Muscle layer of duodenum (tissue), 2 donors: ENCODE results near the gene PRAC1.
"Not testable (repeated sequence)": the region's sequence is repeated elsewhere in the genome, so short reads cannot be mapped to it uniquely, and the experiment has no call there.

Source experiments
- H3K27ac ChIP-seq: one replicate; pipeline ENCODE4 v1.7.0; 2013; ENCODE audit warnings: mild to moderate bottlenecking, low read length
- H3K27me3 ChIP-seq: one replicate; pipeline ENCODE4 v1.7.0; 2013; ENCODE audit warnings: low read depth, mild to moderate bottlenecking, control low read depth, low read length
- H3K36me3 ChIP-seq, 2 donors: one replicate each; pipeline ENCODE4 v1.7.0; 2013; ENCODE audit warnings: low read length in 2 of 2, control low read depth in 1 of 2, mild to moderate bottlenecking in 1 of 2; ENCODE audit not compliant: insufficient read depth in 2 of 2, control insufficient read depth in 1 of 2
- H3K4me1 ChIP-seq, 2 donors: one replicate each; pipeline ENCODE4 v1.7.0; 2013; ENCODE audit warnings: low read length in 2 of 2, mild to moderate bottlenecking in 2 of 2, control low read depth in 1 of 2, moderate library complexity in 1 of 2; ENCODE audit not compliant: insufficient read depth in 2 of 2, control insufficient read depth in 1 of 2
- H3K4me3 ChIP-seq, 2 donors: one replicate each; pipeline ENCODE4 v1.7.0; 2013; ENCODE audit warnings: low read length in 2 of 2, low read depth in 1 of 2, mild to moderate bottlenecking in 1 of 2
- H3K9me3 ChIP-seq, 2 donors: one replicate each; pipeline ENCODE4 v1.7.0; 2013; ENCODE audit warnings: low read length in 2 of 2, control low read depth in 1 of 2, mild to moderate bottlenecking in 1 of 2; ENCODE audit not compliant: control insufficient read depth in 1 of 2
- donor health status: healthy.

Gene PRAC1

DNA sequence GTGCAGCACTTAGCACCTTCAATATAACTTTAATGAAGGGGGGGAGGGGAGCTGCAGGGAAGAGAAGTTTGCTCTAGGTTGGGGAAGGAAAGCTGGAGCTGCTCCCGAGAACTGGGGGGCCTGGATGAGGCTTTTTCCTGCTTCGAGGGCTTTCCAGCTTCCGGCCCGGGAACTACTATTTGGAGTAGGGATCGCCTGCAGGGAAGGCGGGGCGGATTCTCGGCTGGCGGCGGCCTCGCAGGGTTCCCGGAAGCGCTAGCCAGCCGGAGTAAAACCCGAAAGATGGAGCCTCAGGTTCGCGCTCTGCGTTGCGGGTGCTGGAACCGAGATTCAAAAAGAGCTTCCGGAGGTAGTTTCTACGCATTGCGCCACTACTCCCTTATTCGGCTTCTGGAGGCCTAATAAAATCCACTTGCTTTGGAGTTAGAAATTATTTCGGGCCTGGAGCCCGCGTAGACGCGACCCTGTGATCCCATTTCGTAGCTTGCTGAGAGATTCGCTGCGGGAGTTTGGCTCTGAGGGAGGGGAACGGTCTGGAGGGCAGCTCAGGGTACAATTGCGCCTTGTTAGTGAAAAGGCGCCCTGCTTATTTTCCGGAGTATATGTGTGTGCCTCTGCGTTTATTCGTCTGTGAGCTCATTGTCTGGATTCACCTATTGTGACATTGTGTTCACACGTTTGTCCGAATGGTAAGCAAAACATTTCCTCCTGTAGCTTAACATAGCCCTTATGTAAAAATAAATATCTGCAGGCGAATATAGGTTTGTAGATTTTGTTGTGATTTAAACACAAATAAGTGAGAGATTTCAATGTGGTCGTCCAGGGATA lies 1.3 kb upstream of the PRAC1 start:
- H3K27me3 ChIP-seq = peaks cover 92% of the 10 kb centered on the region
- peaks cover 5 to 46% of the 10 kb centered on the region in 2 donors for H3K4me1 ChIP-seq
- H3K9me3 ChIP-seq = no peaks in the 10 kb centered on the region
- H3K36me3 ChIP-seq = no peaks in the 10 kb centered on the region
- H3K27ac ChIP-seq = no peak overlapping the region
- H3K4me3 ChIP-seq = no peak overlapping the region

DNA sequence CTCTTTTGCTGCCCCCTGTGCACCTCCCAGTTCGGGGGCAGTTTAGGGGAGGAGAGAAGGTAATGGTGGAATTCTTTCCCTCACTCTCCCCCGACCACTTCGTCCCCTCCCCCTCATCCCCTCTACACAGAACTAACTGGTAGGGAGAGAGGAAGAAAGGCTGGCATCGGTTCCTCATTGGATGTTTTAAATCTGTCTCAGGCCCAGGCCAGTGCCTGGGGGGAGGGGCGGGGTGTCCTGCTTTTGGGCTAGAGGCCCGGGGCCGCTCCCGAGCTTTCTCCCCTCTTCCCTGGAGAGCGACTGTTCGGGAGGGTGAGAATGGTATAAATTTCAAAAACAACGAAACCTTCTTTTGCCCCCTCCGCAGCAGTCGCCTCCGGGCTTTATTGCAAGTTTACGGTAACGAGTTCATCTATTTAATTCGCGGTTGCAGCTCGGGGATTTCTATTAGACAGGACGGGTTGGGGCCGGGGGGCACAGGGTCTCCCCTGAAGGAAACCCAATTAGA lies 651 bp upstream of the PRAC1 start, which contains the start of gene PRAC2:
Gene PRAC2, plus strand, starts transcription at position 271 of the 508 bp plus-strand sequence. CDS start 1,226 bp downstream, outside the sequence.
- Histone ChIP-seq H3K27me3 (peaks cover 92% of the 10 kb centered on the region), H3K9me3 (no peaks in the 10 kb centered on the region), H3K4me3 (no peak within 1 kb of the TSS), H3K4me1 (peaks cover 5 to 43% of the 10 kb centered on the region in 2 donors), H3K27ac (no peak within 1 kb of the TSS), H3K36me3 (no peaks in the 10 kb centered on the region)

DNA sequence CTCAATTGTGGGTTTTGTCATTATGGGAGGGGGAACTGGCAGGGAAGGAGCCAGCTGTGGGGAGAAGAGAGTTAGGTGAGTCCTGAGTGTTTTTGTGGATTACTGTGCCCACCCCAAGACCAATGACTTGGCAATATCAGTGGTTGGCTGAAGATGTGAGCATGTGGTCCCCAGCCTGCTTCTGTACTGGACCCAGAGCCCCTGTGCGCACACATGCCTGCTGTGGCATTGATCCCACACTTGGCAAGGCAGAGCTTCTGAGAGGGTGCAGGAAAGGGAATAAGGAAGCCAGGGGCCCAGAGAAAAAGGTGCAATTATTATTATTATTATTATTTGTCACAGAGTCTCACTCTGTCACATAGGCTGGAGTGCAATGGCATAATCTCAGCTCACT lies 1.3 kb downstream of the PRAC1 start:
- no peak overlapping the region for H3K27ac ChIP-seq
- H3K27me3 ChIP-seq = peaks cover 88% of the 10 kb centered on the region

DNA sequence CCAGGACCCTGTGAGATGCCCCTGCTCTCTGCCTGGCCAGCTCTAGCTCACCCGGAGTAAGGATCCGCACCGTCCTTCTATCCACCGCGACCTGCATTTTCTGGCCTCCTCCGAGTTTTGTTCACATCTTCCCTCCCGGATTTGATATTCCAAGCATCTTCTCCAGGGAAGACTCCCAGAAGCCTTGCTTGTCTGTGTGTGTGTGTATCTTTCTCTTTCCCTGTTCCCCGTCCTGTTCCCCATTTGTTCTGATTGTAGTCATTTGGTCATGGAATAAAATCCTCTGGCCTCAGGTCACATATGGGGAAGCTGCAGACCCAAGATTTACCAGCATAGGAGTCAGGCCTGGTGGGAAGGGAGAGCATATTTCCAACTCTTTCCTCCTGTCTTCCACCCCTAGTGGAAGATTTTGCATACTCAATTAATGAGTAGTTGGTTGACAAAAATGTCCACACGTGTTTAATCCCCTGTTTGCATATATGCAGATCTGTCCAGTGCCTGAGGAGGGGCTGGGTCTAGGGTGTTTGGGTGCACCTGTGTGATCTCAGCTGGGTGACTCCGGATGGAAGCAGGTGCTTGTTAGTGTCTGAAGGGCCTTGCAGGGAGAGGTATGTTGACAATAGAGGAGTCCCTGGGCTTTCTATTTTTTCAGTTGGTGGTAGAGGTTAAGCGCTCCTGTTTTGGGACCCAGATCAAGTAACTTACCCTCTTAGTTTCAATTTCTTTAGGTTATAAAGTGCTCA lies 1.9 kb downstream of the PRAC1 start:
- Histone ChIP-seq H3K36me3 (no peaks in the 10 kb centered on the region), H3K4me3 (no peak overlapping the region), H3K27ac (no peak overlapping the region), H3K9me3 (no peaks in the 10 kb centered on the region), H3K4me1 (peaks cover 5 to 41% of the 10 kb centered on the region in 2 donors), H3K27me3 (peaks cover 84% of the 10 kb centered on the region)

More for the DNA sequence above, 1.3 kb downstream of the PRAC1 start:
- no peaks in the 10 kb centered on the region for H3K9me3 ChIP-seq
- H3K4me3 ChIP-seq = no peak overlapping the region
- peaks cover 5 to 43% of the 10 kb centered on the region in 2 donors for H3K4me1 ChIP-seq
- no peaks in the 10 kb centered on the region for H3K36me3 ChIP-seq

DNA sequence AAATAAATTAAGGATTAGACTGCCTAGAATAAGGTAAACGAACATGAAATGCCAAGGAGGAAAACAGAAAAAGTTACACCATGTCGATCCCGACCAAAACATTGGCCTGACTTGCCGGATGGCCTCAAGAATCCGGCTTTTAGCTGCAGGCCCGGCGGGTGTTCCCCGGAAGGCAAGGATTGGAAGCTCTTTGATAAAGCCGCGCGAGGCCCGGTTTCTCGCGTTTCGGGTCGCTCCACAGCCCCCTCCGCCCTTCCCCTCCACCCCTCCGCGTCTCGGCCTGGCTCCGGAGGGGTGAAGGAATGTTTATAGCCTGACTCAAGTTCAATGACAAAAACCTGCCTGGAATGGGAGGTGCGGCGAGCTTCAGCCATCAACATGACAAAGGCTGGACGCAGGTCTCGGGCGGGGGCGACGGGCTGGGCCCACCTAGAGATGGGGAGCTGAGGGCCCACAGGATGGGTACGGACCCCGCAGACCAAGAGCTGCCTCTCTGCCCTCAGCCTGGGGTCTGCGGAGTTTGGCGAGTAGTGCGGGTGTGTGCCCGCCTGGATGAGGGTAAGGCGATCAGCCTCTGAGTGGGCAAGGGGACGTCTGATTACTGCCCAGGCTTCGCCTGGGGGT lies 2.6 kb downstream of the PRAC1 start:
- H3K27ac ChIP-seq = no peak overlapping the region

GRCh38 chr17:48718761-48719641 lies 3.3 kb downstream of the PRAC1 start:
- no peak overlapping the region for H3K27ac ChIP-seq
- H3K4me1 ChIP-seq = peaks cover 4 to 26% of the 10 kb centered on the region in 2 donors
- H3K36me3 ChIP-seq = no peaks in the 10 kb centered on the region
- no peak overlapping the region for H3K4me3 ChIP-seq
- peaks cover 75% of the 10 kb centered on the region for H3K27me3 ChIP-seq
- no peaks in the 10 kb centered on the region for H3K9me3 ChIP-seq

More for the DNA sequence above, 2.6 kb downstream of the PRAC1 start:
- Histone ChIP-seq H3K27me3 (peaks cover 77% of the 10 kb centered on the region), H3K4me1 (peaks cover 5 to 34% of the 10 kb centered on the region in 2 donors), H3K36me3 (no peaks in the 10 kb centered on the region), H3K4me3 (no peak overlapping the region), H3K9me3 (no peaks in the 10 kb centered on the region)

DNA sequence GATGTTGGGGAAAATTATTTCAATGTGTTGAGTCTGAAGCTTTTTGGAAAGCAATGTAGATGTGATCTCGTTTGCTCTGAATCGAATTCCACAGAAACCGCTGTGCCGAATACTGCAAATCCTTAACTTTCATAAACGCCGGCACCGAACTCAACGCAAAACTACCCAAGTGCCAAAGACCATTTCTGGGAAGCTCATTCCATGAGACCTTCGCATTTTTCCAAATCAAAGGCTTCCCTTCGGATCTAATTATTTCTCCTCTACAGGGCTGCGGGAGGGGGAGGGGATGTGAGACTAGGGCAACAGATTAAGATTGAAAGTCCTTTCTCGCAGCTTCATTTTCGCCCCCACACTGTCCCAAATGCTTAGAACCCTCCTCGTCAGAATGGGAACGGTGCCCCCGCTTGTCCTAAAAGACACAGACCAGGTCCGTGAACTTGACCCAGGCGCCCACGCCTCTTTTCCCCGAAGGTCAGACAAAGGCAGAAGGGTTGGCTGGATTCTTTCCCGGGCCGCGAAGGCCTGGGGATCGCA lies 4.0 kb downstream of the PRAC1 start:
- peaks cover 67% of the 10 kb centered on the region for H3K27me3 ChIP-seq
- no peak overlapping the region for H3K27ac ChIP-seq
- H3K4me3 ChIP-seq = no peak overlapping the region
- H3K9me3 ChIP-seq = no peaks in the 10 kb centered on the region
- H3K36me3 ChIP-seq = no peaks in the 10 kb centered on the region
- H3K4me1 ChIP-seq = peaks cover 0 to 20% of the 10 kb centered on the region in 2 donors

DNA sequence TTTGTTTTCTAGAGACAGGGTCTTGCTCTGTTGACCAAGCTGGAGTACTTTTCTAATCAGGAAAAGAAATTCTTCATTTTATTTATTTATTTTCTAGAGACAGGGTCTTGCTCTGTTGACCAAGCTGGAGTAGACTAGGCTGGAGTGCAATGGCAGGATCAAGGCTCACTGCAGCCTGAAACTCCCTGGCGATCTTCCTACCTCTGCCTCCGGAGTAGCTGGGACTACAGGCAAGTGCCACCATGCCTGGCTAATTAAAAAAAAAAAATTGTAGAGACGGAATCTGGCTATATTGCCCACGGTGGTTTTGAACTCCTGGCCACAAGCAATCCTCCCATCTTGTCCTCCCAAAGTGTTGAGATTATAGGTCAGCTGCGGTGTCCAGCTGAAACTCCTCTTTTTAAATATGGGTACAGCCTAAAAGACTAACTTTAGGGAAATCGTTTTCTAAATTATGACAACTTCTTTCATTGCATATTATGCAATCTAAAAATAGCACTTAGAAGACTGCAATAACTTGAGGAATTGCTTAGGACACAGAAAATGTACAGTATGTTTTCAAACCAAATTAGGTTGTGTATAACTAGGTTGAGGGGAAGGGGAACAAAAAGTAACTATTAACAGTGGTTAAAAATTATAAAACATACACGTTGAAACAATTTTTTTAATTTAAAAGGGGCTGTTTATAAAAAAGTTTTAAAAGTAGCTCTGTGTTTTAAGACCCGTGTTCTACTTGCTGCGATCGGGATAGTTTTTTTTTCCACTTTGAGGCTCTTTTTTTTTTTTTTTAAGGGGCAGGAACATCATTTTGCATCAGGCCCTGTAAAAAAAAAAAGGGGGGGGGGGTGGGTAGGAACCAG lies 4.7 kb downstream of the PRAC1 start:
- H3K4me3 ChIP-seq = no peak overlapping the region
- H3K27me3 ChIP-seq = peaks cover 61% of the 10 kb centered on the region
- no peak overlapping the region for H3K27ac ChIP-seq
- H3K9me3 ChIP-seq = no peaks in the 10 kb centered on the region
- H3K36me3 ChIP-seq = no peaks in the 10 kb centered on the region
- H3K4me1 ChIP-seq = peaks cover 0 to 13% of the 10 kb centered on the region in 2 donors

GRCh38 chr17:48716549-48716948 lies 5.8 kb downstream of the PRAC1 start:
- H3K27me3 ChIP-seq = peaks cover 58% of the 10 kb centered on the region
- not testable (repeated sequence) for H3K36me3 ChIP-seq

More at GRCh38 chr17:48716549-48716948, 5.8 kb downstream of the PRAC1 start:
- not testable (repeated sequence) for H3K4me3 ChIP-seq, H3K9me3 ChIP-seq, H3K27ac ChIP-seq
- H3K4me1 ChIP-seq = peaks cover 0 to 12% of the 10 kb centered on the region in 2 donors
